H9 (cell line): Measurements from ENCODE around the gene PTH2R. TPM values are rescaled to one million over a fixed set of nuclear protein-coding genes. Genes with fewer than 3 reads are reported as not detected.

Source experiments
- DNase-seq: peaks from one replicate; pipeline ENCODE4 v3.0.0-alpha.2; 2017
- H2AFZ ChIP-seq: one replicate; pipeline ENCODE4 v1.6.1; 2013; ENCODE audit warnings: mild to moderate bottlenecking, low read length, control low read depth, moderate library complexity
- H2AK5ac ChIP-seq: 2 replicates; pipeline ENCODE4 v1.6.1; 2013; ENCODE audit warnings: low read length, control low read depth, mixed read lengths; ENCODE audit not compliant: insufficient read length
- H2BK120ac ChIP-seq: one replicate; pipeline ENCODE4 v1.6.1; 2013; ENCODE audit warnings: low read depth, mild to moderate bottlenecking, low read length, control low read depth, inconsistent platforms; ENCODE audit not compliant: poor library complexity, severe bottlenecking
- H2BK12ac ChIP-seq: 2 replicates; pipeline ENCODE4 v1.6.1; 2013; ENCODE audit warnings: low read length, control low read depth, mixed read lengths, low read depth; ENCODE audit not compliant: insufficient read length
- H2BK15ac ChIP-seq: 2 replicates; pipeline ENCODE4 v1.6.1; 2013; ENCODE audit warnings: low read depth, low read length, control low read depth
- H2BK20ac ChIP-seq: one replicate; pipeline ENCODE4 v1.6.1; 2013; ENCODE audit warnings: low read depth, mild to moderate bottlenecking, low read length, control low read depth, inconsistent platforms; ENCODE audit not compliant: poor library complexity, severe bottlenecking
- H2BK5ac ChIP-seq: 2 replicates; pipeline ENCODE4 v1.6.1; 2013; ENCODE audit warnings: low read length, control low read depth, mixed read lengths; ENCODE audit not compliant: insufficient read length
- H3K14ac ChIP-seq: 2 replicates; pipeline ENCODE4 v1.6.1; 2013; ENCODE audit warnings: low read length, control low read depth; ENCODE audit not compliant: insufficient read depth
- H3K18ac ChIP-seq: 2 replicates; pipeline ENCODE4 v1.6.1; 2013; ENCODE audit warnings: low read depth, mild to moderate bottlenecking, mixed read lengths, low read length, control low read depth; ENCODE audit not compliant: insufficient read length
- H3K23ac ChIP-seq: 2 replicates; pipeline ENCODE4 v1.6.1; 2013; ENCODE audit warnings: low read length, control low read depth, mixed read lengths, low read depth; ENCODE audit not compliant: insufficient read length
- H3K23me2 ChIP-seq: 2 replicates; pipeline ENCODE4 v1.6.1; 2013; ENCODE audit warnings: low read depth, mild to moderate bottlenecking, mixed read lengths, low read length, control low read depth; ENCODE audit not compliant: insufficient read length, poor library complexity, severe bottlenecking
- H3K27ac ChIP-seq: 2 replicates; pipeline ENCODE4 v1.5.1; 2013; ENCODE audit warnings: low read length, control low read depth, mixed read lengths, low read depth; ENCODE audit not compliant: insufficient read length
- H3K27me3 ChIP-seq: 2 replicates; pipeline ENCODE4 v1.6.1; 2013; ENCODE audit warnings: low read length, control low read depth, inconsistent platforms; ENCODE audit not compliant: insufficient read depth
- H3K4ac ChIP-seq: 2 replicates; pipeline ENCODE4 v1.6.1; 2013; ENCODE audit warnings: low read depth, mild to moderate bottlenecking, control low read depth, inconsistent platforms, low read length, moderate library complexity
- H3K4me1 ChIP-seq: 2 replicates; pipeline ENCODE4 v1.6.1; 2013; ENCODE audit warnings: low read length, control low read depth, inconsistent platforms; ENCODE audit not compliant: insufficient read depth
- H3K4me2 ChIP-seq: 2 replicates; pipeline ENCODE4 v1.6.1; 2013; ENCODE audit warnings: low read length, control low read depth, mixed read lengths; ENCODE audit not compliant: insufficient read length, insufficient read depth
- H3K56ac ChIP-seq: 2 replicates; pipeline ENCODE4 v1.6.1; 2013; ENCODE audit warnings: low read depth, mild to moderate bottlenecking, mixed read lengths, low read length, control low read depth; ENCODE audit not compliant: insufficient read length
- H3K79me1 ChIP-seq: 2 replicates; pipeline ENCODE4 v1.6.1; 2013; ENCODE audit warnings: low read depth, mild to moderate bottlenecking, moderate library complexity, low read length, control low read depth, inconsistent platforms; ENCODE audit not compliant: insufficient read depth, poor library complexity, severe bottlenecking
- H3K79me2 ChIP-seq: 2 replicates; pipeline ENCODE4 v1.6.1; 2013; ENCODE audit warnings: low read length, control low read depth, inconsistent platforms; ENCODE audit not compliant: insufficient read depth
- H3K9ac ChIP-seq: 2 replicates; pipeline ENCODE4 v1.6.1; 2013; ENCODE audit warnings: low read length, control low read depth, mixed read lengths; ENCODE audit not compliant: insufficient read length; ENCODE audit errors: extremely low read depth
- H3K9me3 ChIP-seq: one replicate; pipeline ENCODE4 v1.6.1; 2013; ENCODE audit warnings: low read depth, low read length, inconsistent platforms; ENCODE audit not compliant: control insufficient read depth
- H3T11ph ChIP-seq: one replicate; pipeline ENCODE4 v1.6.1; 2013; ENCODE audit warnings: mild to moderate bottlenecking, low read length, control low read depth, inconsistent platforms
- H4K20me1 ChIP-seq: one replicate; pipeline ENCODE4 v1.6.1; 2013; ENCODE audit not compliant: control insufficient read depth, insufficient read length, insufficient read depth
- H4K5ac ChIP-seq: 2 replicates; pipeline ENCODE4 v1.6.1; 2013; ENCODE audit warnings: low read depth, mild to moderate bottlenecking, mixed read lengths, low read length, control low read depth; ENCODE audit not compliant: insufficient read length
- H4K8ac ChIP-seq: replicated peaks from 2 replicates; pipeline ENCODE4 v1.6.1; 2013; ENCODE audit warnings: low read length, control low read depth, mixed read lengths, low read depth; ENCODE audit not compliant: insufficient read length
- H4K91ac ChIP-seq: 2 replicates; pipeline ENCODE4 v1.6.1; 2013; ENCODE audit warnings: low read depth, mild to moderate bottlenecking, moderate library complexity, mixed read lengths, low read length, control low read depth; ENCODE audit not compliant: insufficient read length
- H3K27ac Mint-ChIP-seq, 3 experiments: 2 replicates in 2 of 3; 3 replicates in 1 of 3; pipeline ENCODE4 v1.8.0; 2020 to 2021; ENCODE audit warnings: mixed read lengths in 3 of 3, mild to moderate bottlenecking in 1 of 3, moderate library complexity in 1 of 3
- H3K27me3 Mint-ChIP-seq: 2 replicates; pipeline ENCODE4 v1.8.0; 2021; ENCODE audit warnings: low read depth, mild to moderate bottlenecking, moderate library complexity, mixed read lengths
- H3K36me3 Mint-ChIP-seq, 3 experiments: 2 replicates in 2 of 3; 3 replicates in 1 of 3; pipeline ENCODE4 v1.8.0; 2020 to 2021; ENCODE audit warnings: low read depth in 3 of 3, mixed read lengths in 3 of 3; ENCODE audit not compliant: insufficient read depth in 1 of 3
- H3K4me1 Mint-ChIP-seq, 2 experiments: 2 replicates each; pipeline ENCODE4 v1.8.0; 2020; ENCODE audit warnings: mixed read lengths in 2 of 2
- H3K4me3 Mint-ChIP-seq, 2 experiments: 2 replicates in 1 of 2; 3 replicates in 1 of 2; pipeline ENCODE4 v1.8.0; 2020 to 2021; ENCODE audit warnings: mild to moderate bottlenecking in 2 of 2, mixed read lengths in 2 of 2, moderate library complexity in 1 of 2
- H3K9me3 Mint-ChIP-seq, 2 experiments: 2 replicates in 1 of 2; 3 replicates in 1 of 2; pipeline ENCODE4 v1.8.0; 2020; ENCODE audit warnings: mild to moderate bottlenecking in 2 of 2, mixed read lengths in 2 of 2, moderate library complexity in 1 of 2
- WGBS: extraction: QIAGEN DNeasy Blood & Tissue Kit; methylation state at CpG from one replicate; pipeline ENCODE4 v1.1.7; 2013; ENCODE audit warnings: missing lambda C conversion rate, low lambda C conversion rate, mixed read lengths; ENCODE audit not compliant: insufficient read length; ENCODE audit errors: extremely low coverage; 5-methylcytosine and 5-hydroxymethylcytosine counted together
- total RNA-seq: library from RNA; stranded (reverse); gene quantifications from 2 replicates; pipeline ENCODE4 v1.2.1, GENCODE V29; 2021
- TF ChIP-seq, protein P1 (sequence below): fragments of 200-600 bp; sonication (generic); conservative IDR thresholded peaks from 3 replicates; pipeline ENCODE4 v1.8.0; 2021; ENCODE audit warnings: antibody characterized with exemption, mild to moderate bottlenecking

Gene PTH2R
- total RNA-seq, 1 experiment from 2014 or later = 0.20 TPM

- H3K36me3 Mint-ChIP-seq = 0 out of 7 replicates have a peak, but pooled peaks cover 0 to under 1% (median 0%) of the 10 kb centered on the region in 3 experiments
- DNase-seq = no peak
- no peak overlapping the region for H2BK120ac ChIP-seq
- H2BK20ac ChIP-seq = no peak overlapping the region
- no peaks in the 10 kb centered on the region for H4K20me1 ChIP-seq
- no peak overlapping the region for H3K4me2 ChIP-seq
- H3K4me1 ChIP-seq = no peaks in the 10 kb centered on the region
- no peaks in the 10 kb centered on the region for H3K9me3 ChIP-seq
- H3K27ac ChIP-seq = no peak overlapping the region
- H3K56ac ChIP-seq = no peak overlapping the region
- no peak overlapping the region; a peak in 1 of 7 replicates for H3K27ac Mint-ChIP-seq
- H3K18ac ChIP-seq = no peak overlapping the region
- no peak overlapping the region for H3T11ph ChIP-seq
- H3K9ac ChIP-seq = no peak overlapping the region
- H3K27me3 ChIP-seq = no peaks in the 10 kb centered on the region
- H3K4me3 Mint-ChIP-seq = no peak overlapping the region
- no peak overlapping the region for H2BK15ac ChIP-seq
- no peak overlapping the region for H3K14ac ChIP-seq
- no CpG with 5 or more reads among the region's 12 CpGs for WGBS
- no peak overlapping the region for H4K8ac ChIP-seq
- H3K27me3 Mint-ChIP-seq = peaks cover 1% of the 10 kb centered on the region; the same call in 1 of the 2 replicates
- H3K79me2 ChIP-seq = no peaks in the 10 kb centered on the region
- no peak overlapping the region for H3K23ac ChIP-seq
- no peak overlapping the region for H2BK12ac ChIP-seq
- no peak overlapping the region for H3K4ac ChIP-seq
- H2BK5ac ChIP-seq = no peak overlapping the region
- no peaks in the 10 kb centered on the region for H3K23me2 ChIP-seq
- TF ChIP-seq, protein P1, sequence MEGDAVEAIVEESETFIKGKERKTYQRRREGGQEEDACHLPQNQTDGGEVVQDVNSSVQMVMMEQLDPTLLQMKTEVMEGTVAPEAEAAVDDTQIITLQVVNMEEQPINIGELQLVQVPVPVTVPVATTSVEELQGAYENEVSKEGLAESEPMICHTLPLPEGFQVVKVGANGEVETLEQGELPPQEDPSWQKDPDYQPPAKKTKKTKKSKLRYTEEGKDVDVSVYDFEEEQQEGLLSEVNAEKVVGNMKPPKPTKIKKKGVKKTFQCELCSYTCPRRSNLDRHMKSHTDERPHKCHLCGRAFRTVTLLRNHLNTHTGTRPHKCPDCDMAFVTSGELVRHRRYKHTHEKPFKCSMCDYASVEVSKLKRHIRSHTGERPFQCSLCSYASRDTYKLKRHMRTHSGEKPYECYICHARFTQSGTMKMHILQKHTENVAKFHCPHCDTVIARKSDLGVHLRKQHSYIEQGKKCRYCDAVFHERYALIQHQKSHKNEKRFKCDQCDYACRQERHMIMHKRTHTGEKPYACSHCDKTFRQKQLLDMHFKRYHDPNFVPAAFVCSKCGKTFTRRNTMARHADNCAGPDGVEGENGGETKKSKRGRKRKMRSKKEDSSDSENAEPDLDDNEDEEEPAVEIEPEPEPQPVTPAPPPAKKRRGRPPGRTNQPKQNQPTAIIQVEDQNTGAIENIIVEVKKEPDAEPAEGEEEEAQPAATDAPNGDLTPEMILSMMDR = no peak
- no peak overlapping the region for H4K91ac ChIP-seq
- peaks cover 0 to 5% of the 10 kb centered on the region in 2 experiments; a peak in 1 of 4 replicates for H3K4me1 Mint-ChIP-seq
- no peak overlapping the region for H2AFZ ChIP-seq
- peaks cover 0 to 5% of the 10 kb centered on the region in 2 experiments; a peak in 1 of 5 replicates for H3K9me3 Mint-ChIP-seq
- H4K5ac ChIP-seq = no peak overlapping the region
- H2AK5ac ChIP-seq = no peak overlapping the region
- no peaks in the 10 kb centered on the region for H3K79me1 ChIP-seq
These were observed 82.3 kb downstream of the PTH2R start for GRCh38 chr2:208488686-208489564.
